Vagina (tissue), 2 donors: ENCODE measurements around the gene NHLRC2. TPM values are rescaled to one million over a fixed set of nuclear protein-coding genes. Genes with fewer than 3 reads are reported as not detected.

Experiments
- DNase-seq, 2 donors: peaks; one replicate each; pipeline ENCODE4 v3.0.0-alpha.2; 2017; ENCODE audit errors: extremely low spot score in 2 of 2
- H3K27ac ChIP-seq: fragments of 200-600 bp; sonication (generic); one replicate; pipeline ENCODE4 v1.5.1; 2019
- H3K27me3 ChIP-seq: fragments of 200-600 bp; sonication (generic); one replicate; pipeline ENCODE4 v1.5.1; 2019
- H3K36me3 ChIP-seq, 2 donors: fragments of 200-600 bp; sonication (generic); one replicate each; pipeline ENCODE4 v1.5.1; 2017 to 2019
- H3K4me1 ChIP-seq: fragments of 200-600 bp; sonication (generic); one replicate; pipeline ENCODE4 v1.5.1; 2019
- H3K4me3 ChIP-seq, 2 donors: fragments of 200-600 bp; sonication (generic); 1 replicate in 1 of 2; 2 replicates in 1 of 2; pipeline ENCODE4 v1.5.1; 2016 to 2019
- H3K9me3 ChIP-seq: fragments of 200-600 bp; sonication (generic); one replicate; pipeline ENCODE4 v1.5.1; 2019
- POLR2A ChIP-seq, 2 donors: fragments of 450-650 bp; IDR thresholded peaks; one replicate each; pipeline ENCODE4 v1.6.1; 2017; ENCODE audit warnings: antibody characterized with exemption in 2 of 2, mild to moderate bottlenecking in 2 of 2, moderate library complexity in 2 of 2
- POLR2AphosphoS5 ChIP-seq, 2 donors: sonication (generic); formaldehyde crosslinking; IDR thresholded peaks; one replicate each; pipeline ENCODE4 v1.9.0; 2017; ENCODE audit warnings: antibody characterized with exemption in 2 of 2, mild to moderate bottlenecking in 2 of 2, low read depth in 1 of 2; ENCODE audit not compliant: insufficient read depth in 1 of 2
- intact Hi-C: fragments of 100-400 bp; cut with DNase I; formaldehyde crosslinking; loops from one replicate; pipeline ENCODE4 v1.15.1; 2023
- total RNA-seq: library from RNA; depleted of rRNA; stranded (reverse); fragments of >200 nt; gene quantifications from one replicate; pipeline ENCODE4 v1.2.3, GENCODE V29; 2016
- TF ChIP-seq, protein P1 (sequence below), 3 experiments: fragments of 450-650 bp in 2 of 3; fragments of 200-600 bp in 1 of 3; sonication (generic) in 1 of 3; IDR thresholded peaks; one replicate each; pipeline ENCODE4 v1.5.1; 2017 to 2019; ENCODE audit warnings: antibody characterized with exemption in 3 of 3, mild to moderate bottlenecking in 2 of 3, moderate library complexity in 2 of 3

Gene NHLRC2
- total RNA-seq, 1 donor from 2014 or later: 16.7 TPM

DNA sequence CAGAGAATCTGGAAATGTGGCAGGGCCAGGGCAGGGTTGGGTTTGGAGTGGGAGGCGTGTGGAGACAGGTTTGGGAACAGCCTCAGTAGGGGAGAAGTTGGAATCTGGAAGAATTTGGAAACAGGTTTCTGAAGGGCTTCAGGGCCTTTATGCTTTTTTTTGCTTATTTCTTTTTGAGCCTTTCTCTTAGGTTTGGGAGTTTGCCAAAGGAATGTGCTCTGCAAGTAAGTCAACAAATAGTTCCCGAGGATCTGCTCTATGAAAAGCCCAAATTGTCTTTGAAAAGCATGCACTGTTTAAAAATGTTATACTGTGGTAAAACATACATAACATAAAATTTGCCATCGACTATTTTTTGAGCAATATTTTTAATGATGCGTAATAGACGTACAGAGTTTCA lies 102.6 kb downstream of the NHLRC2 start:
- H3K36me3 ChIP-seq: no peaks in the 10 kb centered on the region

DNA sequence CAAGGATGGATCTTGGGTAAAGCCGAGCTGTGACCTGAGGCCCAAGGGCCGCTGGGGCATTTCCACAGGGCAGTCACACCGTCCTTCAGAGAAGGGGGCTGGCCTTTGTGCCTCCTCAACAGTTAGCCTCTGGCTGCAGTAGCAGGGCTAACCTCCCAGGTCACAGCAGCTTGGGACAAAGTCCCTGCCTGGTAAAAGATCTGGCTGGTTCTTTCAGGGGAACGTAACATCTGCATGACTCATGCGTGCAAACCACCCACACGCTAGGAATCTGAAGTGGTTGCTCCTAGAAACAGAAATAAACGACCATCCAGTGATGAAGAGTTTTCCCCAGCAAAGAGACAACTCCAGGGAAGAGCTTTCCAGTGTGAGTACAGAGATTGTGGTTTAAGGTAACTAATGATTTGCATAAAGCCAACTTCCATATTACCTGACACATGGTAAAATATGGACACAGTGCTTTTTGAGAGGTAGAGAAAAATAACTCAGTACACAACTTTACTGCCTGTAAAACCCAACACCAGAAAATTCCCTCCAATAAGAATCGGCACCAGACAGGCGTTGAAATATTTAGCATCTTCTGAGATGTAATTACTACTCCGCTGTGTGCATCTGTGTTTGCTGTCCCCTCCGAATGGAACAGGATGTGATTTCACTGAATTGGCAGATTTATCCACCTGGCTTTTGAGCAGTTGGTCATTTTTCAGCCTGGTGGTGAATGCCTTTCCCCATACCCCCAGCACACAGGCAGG lies 104.3 kb downstream of the NHLRC2 start:
- no peaks in the 10 kb centered on the region for H3K27me3 ChIP-seq
- H3K36me3 ChIP-seq: no peaks in the 10 kb centered on the region
- H3K4me3 ChIP-seq: no peak overlapping the region
- no peak overlapping the region for H3K27ac ChIP-seq
- peaks cover 30% of the 10 kb centered on the region for H3K4me1 ChIP-seq
- DNase-seq: no peak
- TF ChIP-seq POLR2AphosphoS5 (IDR thresholded peaks at IDR 0.05; ENCODE audit: insufficient read depth in 1 of 2, low read depth in 1 of 2) (no peak), POLR2A (IDR thresholded peaks at IDR 0.05) (no peak)
- TF ChIP-seq, protein P1, sequence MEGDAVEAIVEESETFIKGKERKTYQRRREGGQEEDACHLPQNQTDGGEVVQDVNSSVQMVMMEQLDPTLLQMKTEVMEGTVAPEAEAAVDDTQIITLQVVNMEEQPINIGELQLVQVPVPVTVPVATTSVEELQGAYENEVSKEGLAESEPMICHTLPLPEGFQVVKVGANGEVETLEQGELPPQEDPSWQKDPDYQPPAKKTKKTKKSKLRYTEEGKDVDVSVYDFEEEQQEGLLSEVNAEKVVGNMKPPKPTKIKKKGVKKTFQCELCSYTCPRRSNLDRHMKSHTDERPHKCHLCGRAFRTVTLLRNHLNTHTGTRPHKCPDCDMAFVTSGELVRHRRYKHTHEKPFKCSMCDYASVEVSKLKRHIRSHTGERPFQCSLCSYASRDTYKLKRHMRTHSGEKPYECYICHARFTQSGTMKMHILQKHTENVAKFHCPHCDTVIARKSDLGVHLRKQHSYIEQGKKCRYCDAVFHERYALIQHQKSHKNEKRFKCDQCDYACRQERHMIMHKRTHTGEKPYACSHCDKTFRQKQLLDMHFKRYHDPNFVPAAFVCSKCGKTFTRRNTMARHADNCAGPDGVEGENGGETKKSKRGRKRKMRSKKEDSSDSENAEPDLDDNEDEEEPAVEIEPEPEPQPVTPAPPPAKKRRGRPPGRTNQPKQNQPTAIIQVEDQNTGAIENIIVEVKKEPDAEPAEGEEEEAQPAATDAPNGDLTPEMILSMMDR (IDR thresholded peaks at IDR 0.05): no peak
- intact Hi-C loops: no loop called here
- H3K9me3 ChIP-seq: no peaks in the 10 kb centered on the region

More for the DNA sequence above, 102.6 kb downstream of the NHLRC2 start:
- Histone ChIP-seq H3K27ac (no peak overlapping the region), H3K9me3 (no peaks in the 10 kb centered on the region), H3K4me1 (peaks cover 30% of the 10 kb centered on the region), H3K4me3 (no peak overlapping the region), H3K27me3 (no peaks in the 10 kb centered on the region)
- intact Hi-C loops: no loop called here
- TF ChIP-seq POLR2AphosphoS5 (IDR thresholded peaks at IDR 0.05; ENCODE audit: insufficient read depth in 1 of 2, low read depth in 1 of 2) (no peak), POLR2A (IDR thresholded peaks at IDR 0.05) (no peak)
- no peak for DNase-seq

DNA sequence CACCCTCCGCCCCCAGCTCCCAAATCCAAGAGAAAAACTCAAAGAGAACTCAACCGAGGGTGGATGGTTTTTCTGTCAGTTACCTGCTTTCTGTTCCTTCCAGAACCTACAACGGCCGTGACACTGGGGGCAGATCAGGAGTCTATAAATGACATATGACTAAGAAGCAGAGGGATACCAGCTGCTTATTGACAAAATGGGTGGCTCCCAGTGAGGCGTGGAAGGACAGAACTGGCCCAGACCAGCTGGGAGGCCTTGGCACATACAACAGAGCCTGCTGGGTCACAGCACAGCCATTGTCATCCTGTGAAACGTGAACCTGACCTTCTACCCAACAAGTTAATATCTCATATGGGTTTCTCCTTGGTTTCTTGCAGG lies 104.9 kb downstream of the NHLRC2 start:
- H3K27ac ChIP-seq: no peak overlapping the region
- no peak for DNase-seq
- intact Hi-C loops: no loop called here
- no peak overlapping the region for H3K4me3 ChIP-seq
- TF ChIP-seq, protein P1 (IDR thresholded peaks at IDR 0.05): no peak
- TF ChIP-seq POLR2A (IDR thresholded peaks at IDR 0.05) (no peak), POLR2AphosphoS5 (IDR thresholded peaks at IDR 0.05; ENCODE audit: insufficient read depth in 1 of 2, low read depth in 1 of 2) (no peak)
- H3K27me3 ChIP-seq: no peaks in the 10 kb centered on the region
- H3K36me3 ChIP-seq: no peaks in the 10 kb centered on the region
- H3K9me3 ChIP-seq: no peaks in the 10 kb centered on the region
- peaks cover 30% of the 10 kb centered on the region for H3K4me1 ChIP-seq

DNA sequence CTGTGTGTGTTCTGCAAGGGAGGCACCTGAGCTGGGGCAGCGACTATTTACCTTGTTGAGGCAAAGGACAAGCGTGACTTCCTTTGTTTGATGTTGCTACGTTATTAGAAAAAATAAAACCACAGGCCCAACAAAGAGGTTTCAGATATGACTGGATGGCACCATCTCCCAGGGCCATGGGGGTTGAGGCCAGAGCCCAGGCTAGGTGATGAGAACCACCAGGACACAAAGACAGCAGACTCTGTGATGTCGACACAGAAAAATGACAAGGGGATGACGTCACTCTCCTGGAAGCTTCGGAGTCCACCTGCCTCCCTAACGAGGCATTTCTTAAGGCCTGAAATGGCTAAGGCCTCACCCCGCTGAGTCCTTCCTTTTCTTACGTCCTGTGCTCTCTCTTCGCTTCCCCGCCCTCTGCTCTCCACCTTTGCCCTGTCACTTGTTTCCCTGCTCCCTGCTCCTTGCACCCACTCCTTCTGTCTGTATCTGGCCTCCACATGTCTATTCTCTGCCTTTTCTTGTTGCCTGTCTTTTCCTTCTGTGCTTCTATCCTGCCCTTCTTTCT lies 106.2 kb downstream of the NHLRC2 start:
- Histone ChIP-seq H3K9me3 (no peaks in the 10 kb centered on the region), H3K36me3 (no peaks in the 10 kb centered on the region), H3K4me3 (no peak overlapping the region), H3K4me1 (peaks cover 30% of the 10 kb centered on the region), H3K27me3 (no peaks in the 10 kb centered on the region), H3K27ac (no peak overlapping the region)
- intact Hi-C loops: no loop called here
- TF ChIP-seq POLR2A (IDR thresholded peaks at IDR 0.05) (no peak), POLR2AphosphoS5 (IDR thresholded peaks at IDR 0.05; ENCODE audit: insufficient read depth in 1 of 2, low read depth in 1 of 2) (no peak)
- TF ChIP-seq, protein P1 (IDR thresholded peaks at IDR 0.05): no peak
- no peak for DNase-seq

DNA sequence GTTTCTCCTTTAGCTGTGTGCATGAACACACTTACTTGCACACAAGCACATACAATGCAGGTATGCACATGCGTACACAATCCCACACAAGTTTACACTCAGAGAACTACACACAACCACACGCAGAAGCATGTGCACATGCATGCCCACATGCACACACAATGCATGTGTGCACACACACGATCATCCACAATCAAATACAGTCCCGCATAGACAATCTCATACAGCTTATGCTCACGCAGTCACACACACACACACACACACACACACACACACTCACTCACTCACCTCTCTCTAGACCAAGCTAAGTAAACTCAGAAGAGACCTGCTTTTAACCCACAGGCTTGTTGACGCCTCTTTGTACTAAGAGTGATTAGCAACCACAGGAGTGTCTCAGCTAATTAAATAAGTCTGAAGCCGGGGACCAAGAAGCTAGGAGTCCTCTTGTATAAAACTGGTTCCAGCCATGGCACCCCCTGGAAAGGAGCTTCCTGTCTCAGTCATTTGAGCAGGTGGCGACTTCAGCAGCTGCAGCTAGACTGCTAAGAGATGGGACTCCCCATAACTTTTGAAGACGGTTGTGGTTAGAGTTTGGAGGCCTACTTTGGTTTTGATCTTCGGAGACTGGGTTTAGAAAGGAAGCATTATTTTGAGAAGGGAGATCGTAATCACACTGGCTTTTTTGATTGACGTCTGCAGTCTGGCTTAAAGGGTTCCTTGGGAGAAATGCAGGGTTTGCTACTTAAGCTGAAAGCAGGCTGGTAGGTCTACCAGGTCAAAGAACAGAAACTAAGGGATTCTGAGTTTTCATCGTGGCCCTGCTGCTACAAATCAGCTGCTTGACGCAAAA lies 106.9 kb downstream of the NHLRC2 start:
- intact Hi-C loops: no loop called here
- no peaks in the 10 kb centered on the region for H3K9me3 ChIP-seq
- no peaks in the 10 kb centered on the region for H3K27me3 ChIP-seq
- H3K4me3 ChIP-seq: no peak overlapping the region
- no peaks in the 10 kb centered on the region for H3K36me3 ChIP-seq
- no peak for DNase-seq
- no peak overlapping the region for H3K27ac ChIP-seq
- peaks cover 30% of the 10 kb centered on the region for H3K4me1 ChIP-seq
- TF ChIP-seq POLR2AphosphoS5 (IDR thresholded peaks at IDR 0.05; ENCODE audit: insufficient read depth in 1 of 2, low read depth in 1 of 2): no peak
- TF ChIP-seq POLR2A (IDR thresholded peaks at IDR 0.05): no peak
